NCI-H146 treated with DMSO at 0.1 percent for 48 hours (cell line): Measurements from ENCODE around the gene HRC.
"Not testable (repeated sequence)": the region's sequence is repeated elsewhere in the genome, so short reads cannot be mapped to it uniquely, and the experiment has no call there.

ENCODE experiments used
- DNase-seq: peaks from one replicate; lab custom pipeline; 2025; ENCODE audit not compliant: unreplicated experiment; lab: John Stamatoyannopoulos, UW

Gene HRC

GRCh38 chr19:49161987-49162386 is 6.8 kb upstream of the HRC start:
- no peak for DNase-seq

DNA sequence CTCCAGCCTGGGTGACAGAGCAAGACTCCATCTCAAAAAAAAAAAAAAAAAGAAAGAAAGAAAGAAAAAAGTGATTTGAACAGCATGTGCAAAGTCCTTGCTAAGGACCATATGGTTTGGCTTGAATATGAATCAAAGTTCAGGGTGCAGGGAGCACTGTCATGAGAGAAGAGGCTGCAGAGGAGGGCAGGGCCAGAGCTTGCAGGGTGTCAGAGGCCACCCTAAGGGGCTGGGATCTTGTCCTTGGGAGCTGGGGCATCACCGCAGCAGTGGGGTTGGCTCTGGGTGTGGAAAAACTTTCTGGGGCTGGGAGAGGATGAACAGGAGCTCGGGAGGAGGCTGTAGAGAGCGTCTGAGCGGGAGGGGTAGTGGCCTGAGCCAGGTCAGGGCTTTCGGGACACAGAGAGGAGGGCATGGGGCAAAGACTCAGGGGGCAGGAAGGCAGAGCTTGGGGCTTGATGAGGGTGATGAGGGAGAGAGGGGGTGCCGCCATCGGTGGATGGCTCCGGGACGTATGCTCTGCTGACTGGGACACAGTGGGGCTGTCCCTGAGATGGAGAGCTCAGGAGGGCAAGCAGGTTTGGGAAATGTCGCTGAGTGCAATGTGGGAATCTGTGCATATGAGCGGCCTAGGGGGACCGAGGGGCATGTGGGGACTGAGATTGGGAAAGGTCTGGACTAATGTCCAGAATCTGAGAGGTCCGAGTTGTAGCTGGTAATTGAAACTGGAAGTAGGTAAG is 5.4 kb upstream of the HRC start:
- no peak for DNase-seq

- DNase-seq = peak; percentile 45
These were observed 2.4 kb upstream of the HRC start, which contains the start of gene TRPM4 for GRCh38 chr19:49157445-49158224. Gene TRPM4, plus strand, starts transcription at chr19:49157792. Its CDS starts 75 bp downstream, at chr19:49157867.

- no peak for DNase-seq
These were observed 687 bp upstream of the HRC start for GRCh38 chr19:49155820-49156346.

GRCh38 chr19:49154279-49154678 is 917 bp downstream of the HRC start:
- no peak for DNase-seq

DNA sequence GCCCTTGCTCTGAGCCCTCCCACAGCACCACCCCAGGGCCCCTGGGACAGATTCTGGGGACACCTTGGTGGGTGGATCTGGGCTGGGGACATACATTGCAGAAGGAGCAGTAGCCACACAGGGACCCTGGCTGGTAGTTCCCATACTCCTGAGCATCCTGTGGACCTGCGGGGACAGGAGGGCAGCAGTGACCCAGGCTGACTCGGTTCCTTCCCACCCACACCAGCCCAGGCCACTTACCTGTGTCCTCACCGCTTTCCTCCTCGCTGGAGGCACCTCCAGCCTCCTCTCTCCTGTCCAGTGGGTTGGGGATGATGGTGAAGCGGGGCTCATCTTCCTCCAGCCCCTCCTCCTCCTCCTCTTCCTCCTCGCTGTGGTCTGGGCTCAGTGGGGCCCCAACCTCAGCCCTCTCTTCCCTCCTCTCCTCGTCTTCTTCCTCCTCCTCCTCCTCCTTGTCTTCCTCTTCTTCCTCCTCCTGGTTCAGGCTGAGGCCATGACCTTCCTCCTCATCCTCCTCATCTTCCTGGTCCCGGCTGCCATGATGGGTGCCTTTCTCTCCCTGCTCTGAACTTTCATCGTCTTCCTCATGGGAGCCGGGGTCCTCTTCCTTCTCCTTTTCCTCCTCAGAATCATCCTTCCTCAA is 1.9 kb downstream of the HRC start:
- DNase-seq = no peak

GRCh38 chr19:49152119-49152550 is 3.1 kb downstream of the HRC start:
- no peak for DNase-seq

DNA sequence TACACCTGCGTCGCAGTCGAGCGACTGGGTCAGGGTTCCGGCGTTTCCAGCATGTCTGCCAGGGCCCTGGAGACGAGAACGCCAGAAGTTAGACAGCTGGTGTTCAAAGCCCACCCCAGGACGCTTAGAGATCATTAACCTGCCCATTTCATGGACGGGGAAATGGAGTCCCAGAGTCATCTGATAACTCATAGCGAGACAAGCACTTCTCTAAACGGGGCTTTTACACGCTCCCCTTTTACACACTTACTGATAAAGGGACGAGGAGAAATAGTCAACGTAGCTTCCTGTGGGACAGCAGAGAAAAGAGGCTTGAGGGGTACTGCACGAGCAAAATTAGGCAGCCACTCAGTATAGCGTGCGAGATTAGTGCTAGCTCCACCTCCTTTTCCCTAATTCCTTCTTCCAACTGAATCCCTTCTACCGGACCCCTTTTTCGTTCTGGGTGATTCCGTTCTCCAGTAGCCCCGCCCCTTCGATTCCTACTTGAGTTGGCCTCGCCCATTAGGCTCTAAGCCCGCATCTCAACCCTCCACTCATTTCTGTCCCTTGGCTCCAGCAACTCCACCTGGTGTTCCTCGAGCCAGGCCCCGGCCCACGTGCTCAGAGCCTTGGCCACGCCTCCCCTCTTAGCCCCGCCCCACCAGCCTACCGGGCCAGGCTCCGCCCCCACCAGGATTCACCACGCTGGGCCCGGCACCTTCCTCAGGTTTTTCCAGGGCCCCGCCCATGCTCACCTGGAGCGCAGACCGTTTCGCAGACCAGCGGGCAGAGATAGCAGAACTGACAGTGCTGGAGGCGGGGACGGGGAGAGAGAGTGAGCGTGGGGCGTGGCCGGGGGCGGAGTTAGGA is 3.7 kb downstream of the HRC start:
- peak; percentile 58 for DNase-seq

DNA sequence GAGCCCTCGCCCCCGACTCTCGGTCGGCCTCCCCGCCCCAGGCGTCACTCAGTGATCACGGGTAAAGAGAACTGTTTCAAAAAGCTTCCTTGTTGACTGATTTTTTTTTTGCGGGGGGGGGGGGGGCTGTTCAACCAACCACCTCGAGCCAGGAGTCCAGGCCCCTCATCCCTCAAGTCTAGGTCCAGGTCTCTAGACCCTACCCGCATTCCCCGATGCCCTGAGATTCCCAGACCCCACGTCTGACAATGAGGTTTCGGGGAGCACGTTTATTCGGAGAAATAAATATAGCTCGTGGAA is 4.3 kb downstream of the HRC start:
- DNase-seq = no peak

DNA sequence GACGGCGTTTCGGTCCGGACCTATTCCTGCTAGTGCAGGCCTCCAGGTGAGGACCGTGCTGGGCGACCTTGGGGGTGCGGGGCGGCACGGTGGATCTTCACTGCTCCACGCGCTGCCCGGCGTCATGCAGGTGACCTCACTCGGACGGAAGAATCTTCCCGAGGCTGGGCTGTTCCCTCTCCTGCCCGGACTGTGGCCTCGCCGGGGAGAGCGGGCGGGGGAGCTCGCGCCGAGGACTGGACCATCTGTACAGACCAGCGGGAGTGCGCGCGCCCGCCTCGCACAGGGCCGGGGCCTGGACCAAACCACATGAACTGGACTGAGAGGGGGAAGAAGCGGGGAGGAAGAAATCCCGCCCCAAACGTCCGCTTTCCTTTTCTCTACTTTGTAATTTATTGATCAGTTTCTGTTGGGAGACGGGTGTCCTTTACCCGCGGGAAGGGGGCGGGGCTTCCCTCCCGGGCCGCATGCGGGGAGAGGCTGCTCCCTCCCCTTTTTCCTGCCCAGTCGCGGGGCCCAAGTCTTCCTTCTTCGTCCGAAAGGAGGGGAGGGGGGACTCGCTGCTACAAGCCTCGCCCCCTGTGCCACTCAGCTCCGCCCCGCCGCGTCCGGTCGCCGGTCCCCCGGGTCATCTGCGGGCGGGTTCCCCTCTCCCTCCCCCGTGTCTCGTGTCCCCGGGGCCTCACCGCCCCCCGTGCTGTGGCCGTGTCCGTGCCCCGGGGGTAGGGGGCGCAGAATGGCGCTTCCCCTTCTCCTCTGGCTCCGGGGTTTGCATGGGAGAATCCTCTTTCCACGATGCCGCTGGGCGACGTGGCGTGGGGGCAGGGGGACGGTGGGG is 4.9 kb downstream of the HRC start:
- peak; percentile 92 for DNase-seq

DNA sequence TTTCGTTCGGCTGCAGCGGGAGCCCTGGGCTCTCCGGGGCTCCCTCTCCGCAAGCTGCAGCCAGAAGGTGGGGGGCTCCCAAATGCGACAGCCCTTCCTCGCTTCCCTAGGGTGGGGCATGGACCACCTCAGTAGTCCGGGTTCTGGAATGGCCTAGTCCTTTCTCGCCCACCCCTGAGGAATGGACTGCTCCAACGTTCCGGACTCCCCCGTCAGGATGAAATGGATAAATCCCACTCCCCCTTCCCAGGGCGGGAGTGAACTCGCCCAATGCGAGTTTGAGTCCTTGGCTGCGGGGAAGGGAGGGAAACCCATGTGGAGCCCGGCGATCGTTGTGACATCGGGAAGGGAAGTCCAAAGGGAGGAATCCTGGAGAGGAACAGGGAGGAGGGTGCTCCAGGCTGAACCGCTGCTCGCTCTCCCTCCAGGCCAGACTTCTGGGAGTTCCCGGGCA is 5.5 kb downstream of the HRC start:
- peak; percentile 46 for DNase-seq

GRCh38 chr19:49148784-49149651 is 6.2 kb downstream of the HRC start:
- DNase-seq = peak; percentile 69

- no peak for DNase-seq
These were observed 7.0 kb downstream of the HRC start for GRCh38 chr19:49148044-49148682.

DNA sequence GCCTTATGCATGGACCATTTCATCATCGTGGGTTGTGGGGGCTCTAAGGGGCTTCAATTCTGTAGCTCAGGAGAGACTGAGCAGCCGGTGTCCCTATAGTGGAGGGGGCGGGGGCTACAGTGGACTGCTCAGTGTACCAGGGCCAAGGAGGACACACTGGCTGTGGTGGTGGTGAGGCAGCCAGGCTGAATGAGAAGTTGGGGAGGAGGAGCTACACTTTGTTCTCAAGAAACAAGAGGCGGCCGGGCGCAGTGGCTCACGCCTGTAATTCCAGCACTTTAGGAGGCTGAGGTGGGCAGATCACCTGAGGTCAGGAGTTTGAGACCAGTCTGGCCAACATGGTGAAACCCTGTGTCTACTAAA is 8.8 kb downstream of the HRC start:
- not testable (repeated sequence) for DNase-seq

DNA sequence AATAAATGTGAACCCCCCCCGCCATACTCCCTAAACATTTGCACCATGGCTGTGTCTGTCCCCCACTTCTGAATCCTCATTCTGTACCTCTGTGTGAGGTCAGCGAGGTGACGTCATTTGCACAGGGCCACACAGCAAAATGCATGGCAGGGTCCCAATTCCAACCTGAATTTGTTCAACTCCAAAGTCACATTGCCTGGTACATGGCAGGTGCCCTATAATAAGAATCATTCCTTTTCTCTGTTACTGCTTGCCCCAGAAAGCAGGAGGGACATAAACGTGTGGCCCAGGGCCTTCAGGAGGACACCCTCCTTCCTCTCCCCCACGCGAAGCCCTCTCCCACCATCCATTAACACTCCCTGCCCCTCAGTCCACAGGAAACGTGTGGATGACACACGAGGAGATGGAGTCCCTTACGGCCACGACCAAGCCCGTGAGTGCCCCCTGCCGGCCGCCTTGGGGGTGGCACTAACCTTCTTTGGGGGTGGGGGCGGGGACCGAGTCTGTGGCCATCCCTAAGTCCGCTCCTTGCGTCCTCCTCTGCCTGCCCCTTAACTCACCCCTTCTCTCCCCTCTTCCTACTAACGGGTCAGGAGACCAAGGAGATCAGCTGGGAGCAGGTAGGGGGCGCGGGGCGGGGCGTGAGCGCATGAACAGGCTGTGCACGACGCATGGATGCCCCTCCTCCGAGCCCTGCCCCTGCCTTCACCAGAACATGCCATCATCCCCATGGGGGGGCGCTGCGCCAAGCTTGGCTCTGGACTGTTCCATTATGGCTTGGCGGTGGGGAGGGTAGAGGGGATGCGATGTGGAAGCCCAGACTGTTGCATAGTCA is 9.4 kb downstream of the HRC start:
- peak; percentile 30 for DNase-seq

DNA sequence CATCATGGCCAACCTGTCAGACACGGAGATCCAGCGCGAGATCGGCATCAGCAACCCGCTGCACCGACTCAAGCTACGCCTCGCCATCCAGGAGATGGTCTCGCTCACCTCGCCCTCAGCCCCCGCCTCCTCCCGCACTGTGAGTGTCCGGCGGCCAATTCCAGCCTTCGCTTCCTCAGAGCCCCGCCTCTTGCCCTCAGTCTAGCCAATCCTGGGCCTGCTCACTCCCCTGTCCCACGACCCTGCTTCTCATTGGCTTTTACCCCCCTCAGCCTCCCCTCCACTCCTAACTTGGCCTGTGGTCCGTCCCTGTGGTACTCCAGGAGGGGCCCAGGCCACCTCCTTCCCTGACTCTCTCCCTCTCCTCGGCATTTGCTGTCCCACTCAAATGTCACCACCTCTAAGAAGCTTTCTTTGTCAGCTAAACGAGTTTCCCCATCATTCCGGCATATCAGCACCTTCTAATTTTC is 12.3 kb downstream of the HRC start:
- DNase-seq = peak; percentile 45

DNA sequence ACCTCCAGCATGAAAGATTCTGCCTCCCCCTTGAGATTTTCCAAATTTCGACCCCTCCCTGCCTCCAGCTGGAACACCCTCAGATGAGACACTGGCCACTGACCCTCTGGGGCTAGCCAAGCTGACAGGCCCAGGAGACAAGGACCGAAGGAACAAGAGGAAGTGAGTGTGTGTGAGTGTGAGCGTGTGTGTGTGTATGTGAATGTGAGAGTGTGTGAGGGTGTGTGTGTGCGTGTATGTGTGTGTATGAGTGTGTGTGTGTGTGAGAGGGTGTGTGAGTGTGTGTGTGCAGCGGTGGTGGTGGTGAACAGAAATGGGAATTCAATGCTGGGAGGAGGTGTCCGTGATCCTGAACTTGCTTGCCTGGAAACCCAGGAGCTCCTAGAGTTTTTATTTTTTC is 13.8 kb downstream of the HRC start:
- DNase-seq = no peak

DNA sequence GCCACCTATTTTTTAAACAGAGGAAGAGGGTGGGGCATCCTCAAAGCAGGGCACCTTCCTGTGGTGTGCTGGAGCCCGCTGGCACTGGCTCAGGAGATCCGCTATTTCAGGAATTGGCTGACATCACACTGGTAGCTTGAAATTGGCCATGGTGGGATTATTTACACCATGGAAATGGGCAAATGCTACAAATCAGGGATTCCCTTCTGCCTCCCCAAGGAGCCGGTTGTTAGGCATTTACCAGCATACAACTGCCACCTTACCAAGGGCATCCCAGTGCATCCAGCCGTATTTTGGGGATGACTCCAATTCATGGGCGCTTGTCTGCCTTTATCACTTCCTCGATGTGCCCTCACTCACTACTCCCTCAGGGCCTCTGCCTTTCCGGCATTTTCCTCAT is 14.2 kb downstream of the HRC start:
- DNase-seq = no peak
